Measurements from ENCODE around the gene TMEM60. TPM values are rescaled to one million over a fixed set of nuclear protein-coding genes. Genes with fewer than 3 reads are reported as not detected.
A peak's percentile ranks its signal among the peaks of the same experiment; 100 is the strongest.

Gene TMEM60
- total RNA-seq, 1 donor from 2014 or later, result 22.9 TPM

GRCh38 chr7:77794000-77794399, 4.2 kb downstream of the TMEM60 start:
- peak overlapping the region; percentile 76 for H3K4me3 Mint-ChIP-seq
- no peaks in the 10 kb centered on the region for H3K9me3 Mint-ChIP-seq
- DNase-seq (ENCODE audit: low read depth, low spot score), result no peak
- peaks cover 33% of the 10 kb centered on the region for H3K4me1 Mint-ChIP-seq
- no peak for TF ChIP-seq CTCF (conservative IDR thresholded peaks at IDR 0.05)
- H3K27me3 Mint-ChIP-seq (ENCODE audit: low read depth), result no peaks in the 10 kb centered on the region
- H3K27ac Mint-ChIP-seq (ENCODE audit: unreplicated experiment), result no peak overlapping the region
- H3K36me3 Mint-ChIP-seq (ENCODE audit: low read depth), result peaks cover 7% of the 10 kb centered on the region

- DNase-seq (ENCODE audit: low read depth, low spot score), result no peak
- no peaks in the 10 kb centered on the region for H3K9me3 Mint-ChIP-seq
Observed at GRCh38 chr7:77791956-77792355, 6.3 kb downstream of the TMEM60 start.

GRCh38 chr7:77791336-77791735, 6.9 kb downstream of the TMEM60 start:
- Mint-ChIP-seq H3K4me1 (peaks cover 15% of the 10 kb centered on the region), H3K36me3 (ENCODE audit: low read depth) (peaks cover 8% of the 10 kb centered on the region), H3K4me3 (no peak overlapping the region), H3K27me3 (ENCODE audit: low read depth) (no peaks in the 10 kb centered on the region), H3K9me3 (no peaks in the 10 kb centered on the region), H3K27ac (ENCODE audit: unreplicated experiment) (no peak overlapping the region)
- TF ChIP-seq CTCF (conservative IDR thresholded peaks at IDR 0.05), result no peak
- DNase-seq (ENCODE audit: low read depth, low spot score), result no peak

More at GRCh38 chr7:77791956-77792355, 6.3 kb downstream of the TMEM60 start:
- Mint-ChIP-seq H3K27me3 (ENCODE audit: low read depth) (no peaks in the 10 kb centered on the region), H3K4me1 (peaks cover 20% of the 10 kb centered on the region), H3K27ac (ENCODE audit: unreplicated experiment) (no peak overlapping the region), H3K4me3 (peak overlapping the region; percentile 28), H3K36me3 (ENCODE audit: low read depth) (peaks cover 8% of the 10 kb centered on the region)
- TF ChIP-seq CTCF (conservative IDR thresholded peaks at IDR 0.05), result no peak

GRCh38 chr7:77788327-77788902, 9.8 kb downstream of the TMEM60 start:
- H3K27me3 Mint-ChIP-seq (ENCODE audit: low read depth), result no peaks in the 10 kb centered on the region
- H3K27ac Mint-ChIP-seq (ENCODE audit: unreplicated experiment), result no peak overlapping the region
- TF ChIP-seq CTCF (conservative IDR thresholded peaks at IDR 0.05), result no peak
- H3K4me3 Mint-ChIP-seq, result no peak overlapping the region
- DNase-seq (ENCODE audit: low read depth, low spot score), result no peak
- peaks cover 19% of the 10 kb centered on the region for H3K36me3 Mint-ChIP-seq (ENCODE audit: low read depth)
- no peaks in the 10 kb centered on the region for H3K9me3 Mint-ChIP-seq
- peaks cover 2% of the 10 kb centered on the region for H3K4me1 Mint-ChIP-seq

GRCh38 chr7:77786741-77787140, 11.5 kb downstream of the TMEM60 start:
- Mint-ChIP-seq H3K9me3 (no peaks in the 10 kb centered on the region), H3K27me3 (ENCODE audit: low read depth) (no peaks in the 10 kb centered on the region), H3K27ac (ENCODE audit: unreplicated experiment) (no peak overlapping the region), H3K36me3 (ENCODE audit: low read depth) (peaks cover 24% of the 10 kb centered on the region), H3K4me3 (no peak overlapping the region), H3K4me1 (peaks cover 13% of the 10 kb centered on the region)
- no peak for TF ChIP-seq CTCF (conservative IDR thresholded peaks at IDR 0.05)
- no peak for DNase-seq (ENCODE audit: low read depth, low spot score)
